Measurements from ENCODE around the gene HIBCH.

HIBCH gene

GRCh38 chr2:190261851-190262250 is 57.8 kb downstream of the HIBCH start:
- Histone ChIP-seq H3F3A (ENCODE audit: insufficient read depth, low read length) (no peaks in the 10 kb centered on the region), H3K9me3 (ENCODE audit: low read length) (peaks cover 5% of the 10 kb centered on the region; the same call in 1 of the 2 replicates), H3K4me3 (ENCODE audit: low read depth, low read length, poor library complexity, severe bottlenecking) (no peak overlapping the region), H3K4me2 (ENCODE audit: low read length) (no peak overlapping the region), H4K20me1 (ENCODE audit: insufficient read depth, low read length) (no peaks in the 10 kb centered on the region), H3K9ac (ENCODE audit: low read length) (no peak overlapping the region), H3K27me3 (ENCODE audit: insufficient read depth, low read length) (no peaks in the 10 kb centered on the region), H3K79me2 (ENCODE audit: insufficient read depth, low read length) (no peaks in the 10 kb centered on the region), H3K36me3 (ENCODE audit: insufficient read depth, low read length) (peaks cover 25% of the 10 kb centered on the region), H3K9me2 (ENCODE audit: low read depth, low read length) (no peaks in the 10 kb centered on the region), H3K4me1 (ENCODE audit: insufficient read depth, low read length, severe bottlenecking) (no peaks in the 10 kb centered on the region), H3K27ac (ENCODE audit: low read depth, low read length, poor library complexity, severe bottlenecking) (no peak overlapping the region), H2AFZ (ENCODE audit: low read length) (no peak overlapping the region)
- TF ChIP-seq CTCF (IDR thresholded peaks at IDR 0.05; ENCODE audit: low read length) (no peak), EZH2 (IDR thresholded peaks at IDR 0.05; ENCODE audit: borderline replicate concordance, low read length) (no peak)

GRCh38 chr2:190256087-190256486 is 63.5 kb downstream of the HIBCH start:
- Histone ChIP-seq H3K9ac (ENCODE audit: low read length) (no peak overlapping the region), H3K4me1 (ENCODE audit: insufficient read depth, low read length, severe bottlenecking) (no peaks in the 10 kb centered on the region), H3K9me3 (ENCODE audit: low read length) (no peaks in the 10 kb centered on the region), H3K27me3 (ENCODE audit: insufficient read depth, low read length) (no peaks in the 10 kb centered on the region), H2AFZ (ENCODE audit: low read length) (no peak overlapping the region), H3K4me2 (ENCODE audit: low read length) (no peak overlapping the region), H3K4me3 (ENCODE audit: low read depth, low read length, poor library complexity, severe bottlenecking) (no peak overlapping the region), H3K9me2 (ENCODE audit: low read depth, low read length) (no peaks in the 10 kb centered on the region), H3F3A (ENCODE audit: insufficient read depth, low read length) (no peaks in the 10 kb centered on the region), H4K20me1 (ENCODE audit: insufficient read depth, low read length) (no peaks in the 10 kb centered on the region), H3K79me2 (ENCODE audit: insufficient read depth, low read length) (no peaks in the 10 kb centered on the region), H3K27ac (ENCODE audit: low read depth, low read length, poor library complexity, severe bottlenecking) (no peak overlapping the region), H3K36me3 (ENCODE audit: insufficient read depth, low read length) (peaks cover 47% of the 10 kb centered on the region)
- TF ChIP-seq CTCF (IDR thresholded peaks at IDR 0.05; ENCODE audit: low read length): no peak
- no peak for TF ChIP-seq EZH2 (IDR thresholded peaks at IDR 0.05; ENCODE audit: borderline replicate concordance, low read length)

- Histone ChIP-seq H3K9ac (ENCODE audit: low read length) (no peak overlapping the region), H3K4me3 (ENCODE audit: low read depth, low read length, poor library complexity, severe bottlenecking) (no peak overlapping the region), H3K27ac (ENCODE audit: low read depth, low read length, poor library complexity, severe bottlenecking) (no peak overlapping the region), H3K9me2 (ENCODE audit: low read depth, low read length) (no peaks in the 10 kb centered on the region), H3K9me3 (ENCODE audit: low read length) (no peaks in the 10 kb centered on the region), H3K4me2 (ENCODE audit: low read length) (no peak overlapping the region), H3K36me3 (ENCODE audit: insufficient read depth, low read length) (peaks cover 47% of the 10 kb centered on the region), H4K20me1 (ENCODE audit: insufficient read depth, low read length) (no peaks in the 10 kb centered on the region), H3K4me1 (ENCODE audit: insufficient read depth, low read length, severe bottlenecking) (no peaks in the 10 kb centered on the region), H3K27me3 (ENCODE audit: insufficient read depth, low read length) (no peaks in the 10 kb centered on the region), H3K79me2 (ENCODE audit: insufficient read depth, low read length) (no peaks in the 10 kb centered on the region), H2AFZ (ENCODE audit: low read length) (no peak overlapping the region), H3F3A (ENCODE audit: insufficient read depth, low read length) (no peaks in the 10 kb centered on the region)
- TF ChIP-seq EZH2 (IDR thresholded peaks at IDR 0.05; ENCODE audit: borderline replicate concordance, low read length) (no peak), CTCF (IDR thresholded peaks at IDR 0.05; ENCODE audit: low read length) (no peak)
These were observed 64.0 kb downstream of the HIBCH start for GRCh38 chr2:190255676-190256075.
